Loucy (cell line): ENCODE results near the gene TUBB2B.

Experiments
- CTCF ChIP-seq: fragments of 200-600 bp; sonication (generic); conservative IDR thresholded peaks from 2 replicates; pipeline ENCODE4 v1.5.1; 2014; ENCODE audit warnings: mild to moderate bottlenecking, antibody characterized with exemption, low read length
- EZH2phosphoT487 ChIP-seq: fragments of 200-600 bp; IDR thresholded peaks from 2 replicates; pipeline ENCODE4 v1.6.1; 2018; ENCODE audit warnings: antibody characterized with exemption, mild to moderate bottlenecking, moderate library complexity, borderline replicate concordance

- TF ChIP-seq CTCF = no peak
- no peak for TF ChIP-seq EZH2phosphoT487
These were observed 17.8 kb upstream of the TUBB2B start for GRCh38 chr6:3245216-3245615.
